ENCODE measurements around the gene FOXC1.

FOXC1 gene

GRCh38 chr6:1584996-1585668 lies 24.6 kb upstream of the FOXC1 start:
- DNase-seq (ENCODE audit: low read depth): no peak

- no peak for DNase-seq (ENCODE audit: low read depth)
Measured at GRCh38 chr6:1585669-1586049, 24.1 kb upstream of the FOXC1 start.

GRCh38 chr6:1586256-1586655 lies 23.5 kb upstream of the FOXC1 start:
- no peak for DNase-seq (ENCODE audit: low read depth)

GRCh38 chr6:1586861-1587450 lies 22.8 kb upstream of the FOXC1 start:
- DNase-seq (ENCODE audit: low read depth): no peak

GRCh38 chr6:1587546-1587945 lies 22.2 kb upstream of the FOXC1 start:
- DNase-seq (ENCODE audit: low read depth): no peak

GRCh38 chr6:1587977-1588376 lies 21.7 kb upstream of the FOXC1 start:
- no peak for DNase-seq (ENCODE audit: low read depth)

- DNase-seq (ENCODE audit: low read depth): no peak
Measured at GRCh38 chr6:1589208-1589607, 20.5 kb upstream of the FOXC1 start.

GRCh38 chr6:1590580-1590979 lies 19.1 kb upstream of the FOXC1 start:
- no peak for DNase-seq (ENCODE audit: low read depth)

GRCh38 chr6:1591243-1591642 lies 18.5 kb upstream of the FOXC1 start:
- no peak for DNase-seq (ENCODE audit: low read depth)

GRCh38 chr6:1591926-1592325 lies 17.8 kb upstream of the FOXC1 start:
- no peak for DNase-seq (ENCODE audit: low read depth)

- DNase-seq (ENCODE audit: low read depth): no peak
Measured at GRCh38 chr6:1592852-1593251, 16.9 kb upstream of the FOXC1 start.

- DNase-seq (ENCODE audit: low read depth): no peak
Measured at GRCh38 chr6:1593286-1593957, 16.3 kb upstream of the FOXC1 start.

- no peak for DNase-seq (ENCODE audit: low read depth)
Measured at GRCh38 chr6:1593958-1594314, 15.8 kb upstream of the FOXC1 start.

GRCh38 chr6:1594445-1595200 lies 15.1 kb upstream of the FOXC1 start:
- no peak for DNase-seq (ENCODE audit: low read depth)

GRCh38 chr6:1595271-1596087 lies 14.2 kb upstream of the FOXC1 start:
- no peak for DNase-seq (ENCODE audit: low read depth)

- DNase-seq (ENCODE audit: low read depth): no peak
Measured at GRCh38 chr6:1596088-1596852, 13.4 kb upstream of the FOXC1 start.

GRCh38 chr6:1597121-1597744 lies 12.5 kb upstream of the FOXC1 start:
- no peak for DNase-seq (ENCODE audit: low read depth)

- DNase-seq (ENCODE audit: low read depth): no peak
Measured at GRCh38 chr6:1597924-1598323, 11.8 kb upstream of the FOXC1 start.

GRCh38 chr6:1598433-1598832 lies 11.3 kb upstream of the FOXC1 start:
- no peak for DNase-seq (ENCODE audit: low read depth)

- no peak for DNase-seq (ENCODE audit: low read depth)
Measured at GRCh38 chr6:1598886-1599285, 10.8 kb upstream of the FOXC1 start.

GRCh38 chr6:1599469-1599868 lies 10.2 kb upstream of the FOXC1 start:
- DNase-seq (ENCODE audit: low read depth): no peak
